Muscle of leg (tissue), 3 donors: Measurements from ENCODE around the gene SORL1-AS1.
"Not testable (repeated sequence)": the region's sequence is repeated elsewhere in the genome, so short reads cannot be mapped to it uniquely, and the experiment has no call there.

Source experiments
- DNase-seq: peaks from one replicate; pipeline ENCODE4 v3.0.0; 2013
- H3K27ac ChIP-seq: one replicate; pipeline ENCODE4 v1.5.1; 2013; ENCODE audit warnings: mild to moderate bottlenecking, low read length, control low read depth
- H3K27me3 ChIP-seq: one replicate; pipeline ENCODE4 v1.6.1; 2013; ENCODE audit warnings: low read length; ENCODE audit not compliant: control insufficient read depth, insufficient read depth
- H3K36me3 ChIP-seq: one replicate; pipeline ENCODE4 v1.6.1; 2013; ENCODE audit warnings: low read length; ENCODE audit not compliant: control insufficient read depth, insufficient read depth
- H3K4me1 ChIP-seq: one replicate; pipeline ENCODE4 v1.6.1; 2013; ENCODE audit warnings: low read length; ENCODE audit not compliant: control insufficient read depth, insufficient read depth
- H3K4me3 ChIP-seq: one replicate; pipeline ENCODE4 v1.5.1; 2013; ENCODE audit warnings: low read length, control low read depth
- H3K9me3 ChIP-seq: replicated peaks from 2 replicates; pipeline ENCODE4 v1.6.1; 2013; ENCODE audit warnings: low read depth, low read length; ENCODE audit not compliant: control insufficient read depth
- WGBS: methylation state at CpG from one replicate; pipeline ENCODE4 v1.1.5; 2013; ENCODE audit warnings: missing lambda C conversion rate; ENCODE audit not compliant: insufficient coverage; 5-methylcytosine and 5-hydroxymethylcytosine counted together

The SORL1-AS1 gene

GRCh38 chr11:121486054-121486453, 33.3 kb upstream of the SORL1-AS1 start:
- DNase-seq = no peak
- peaks cover 3% of the 10 kb centered on the region for H3K4me1 ChIP-seq
- no peaks in the 10 kb centered on the region for H3K36me3 ChIP-seq
- H3K27me3 ChIP-seq = no peaks in the 10 kb centered on the region
- H3K9me3 ChIP-seq = no peaks in the 10 kb centered on the region
- no peak overlapping the region for H3K4me3 ChIP-seq
- WGBS = 100% methylated on average over 2 of the region's 5 CpGs
- H3K27ac ChIP-seq = no peak overlapping the region

- H3K4me3 ChIP-seq = no peak overlapping the region
- no peaks in the 10 kb centered on the region for H3K36me3 ChIP-seq
- 57% methylated on average over 1 of the region's 7 CpGs for WGBS
- H3K27me3 ChIP-seq = no peaks in the 10 kb centered on the region
- no peaks in the 10 kb centered on the region for H3K9me3 ChIP-seq
- H3K4me1 ChIP-seq = peaks cover 3% of the 10 kb centered on the region
- no peak overlapping the region for H3K27ac ChIP-seq
- DNase-seq = no peak
Measured at GRCh38 chr11:121485216-121485615, 32.4 kb upstream of the SORL1-AS1 start.

GRCh38 chr11:121483805-121484480, 31.2 kb upstream of the SORL1-AS1 start:
- WGBS = 68% methylated on average over 4 of the region's 4 CpGs
- Histone ChIP-seq H3K27me3 (no peaks in the 10 kb centered on the region), H3K4me1 (peaks cover 13% of the 10 kb centered on the region), H3K9me3 (no peaks in the 10 kb centered on the region), H3K36me3 (no peaks in the 10 kb centered on the region), H3K27ac (no peak overlapping the region), H3K4me3 (no peak overlapping the region)
- no peak for DNase-seq

- Histone ChIP-seq H3K4me3 (no peak overlapping the region), H3K36me3 (no peaks in the 10 kb centered on the region), H3K27me3 (no peaks in the 10 kb centered on the region), H3K9me3 (no peaks in the 10 kb centered on the region), H3K27ac (no peak overlapping the region), H3K4me1 (peaks cover 16% of the 10 kb centered on the region)
- 57% methylated on average over 8 of the region's 9 CpGs for WGBS
- no peak for DNase-seq
Measured at GRCh38 chr11:121482231-121483129, 29.7 kb upstream of the SORL1-AS1 start.

- H3K4me3 ChIP-seq, DNase-seq, H3K27me3 ChIP-seq, H3K9me3 ChIP-seq, H3K27ac ChIP-seq, H3K36me3 ChIP-seq: not testable (repeated sequence)
- H3K4me1 ChIP-seq = peaks cover 16% of the 10 kb centered on the region
- 50% methylated on average over 1 of the region's 2 CpGs for WGBS
Measured at GRCh38 chr11:121481484-121482230, 28.9 kb upstream of the SORL1-AS1 start.

GRCh38 chr11:121479698-121480238, 27.0 kb upstream of the SORL1-AS1 start:
- 40% methylated on average over 1 of the region's 7 CpGs for WGBS
- no peak overlapping the region for H3K27ac ChIP-seq
- H3K27me3 ChIP-seq = no peaks in the 10 kb centered on the region
- no peak overlapping the region for H3K4me3 ChIP-seq
- DNase-seq = no peak
- no peaks in the 10 kb centered on the region for H3K36me3 ChIP-seq
- peaks cover 16% of the 10 kb centered on the region for H3K4me1 ChIP-seq
- H3K9me3 ChIP-seq = no peaks in the 10 kb centered on the region

- DNase-seq = no peak
- no peaks in the 10 kb centered on the region for H3K36me3 ChIP-seq
- no peak overlapping the region for H3K4me3 ChIP-seq
- peaks cover 16% of the 10 kb centered on the region for H3K4me1 ChIP-seq
- H3K27ac ChIP-seq = no peak overlapping the region
- no peaks in the 10 kb centered on the region for H3K9me3 ChIP-seq
- whole genome bisulfite sequencing = 34% methylated on average over 25 of the region's 25 CpGs
- H3K27me3 ChIP-seq = no peaks in the 10 kb centered on the region
Measured at GRCh38 chr11:121478895-121479697, 26.3 kb upstream of the SORL1-AS1 start.

- 93% methylated on average over 14 of the region's 18 CpGs for WGBS
- no peaks in the 10 kb centered on the region for H3K36me3 ChIP-seq
- H3K4me3 ChIP-seq = no peak overlapping the region
- H3K4me1 ChIP-seq = peaks cover 16% of the 10 kb centered on the region
- no peak overlapping the region for H3K27ac ChIP-seq
- H3K9me3 ChIP-seq = no peaks in the 10 kb centered on the region
- DNase-seq = no peak
- no peaks in the 10 kb centered on the region for H3K27me3 ChIP-seq
Measured at GRCh38 chr11:121478226-121478894, 25.6 kb upstream of the SORL1-AS1 start.

- Histone ChIP-seq H3K36me3 (no peaks in the 10 kb centered on the region), H3K4me3 (no peak overlapping the region), H3K9me3 (no peaks in the 10 kb centered on the region), H3K4me1 (peaks cover 14% of the 10 kb centered on the region), H3K27ac (no peak overlapping the region), H3K27me3 (no peaks in the 10 kb centered on the region)
- no peak for DNase-seq
- WGBS = no CpG with 5 or more reads among the region's 5 CpGs
Measured at GRCh38 chr11:121476379-121477032, 23.7 kb upstream of the SORL1-AS1 start.
